GM12801 (cell line): ENCODE results near the gene GPT2.

Experiments used
- CTCF ChIP-seq: IDR thresholded peaks from one replicate; pipeline ENCODE4 v1.5.1; 2011; ENCODE audit warnings: control low read depth; ENCODE audit not compliant: insufficient read length; ENCODE audit errors: extremely low read depth

The GPT2 gene

GRCh38 chr16:46962629-46963028, 78.5 kb downstream of the GPT2 start:
- TF ChIP-seq CTCF, result no peak

GRCh38 chr16:46968063-46968435, 83.9 kb downstream of the GPT2 start:
- no peak for TF ChIP-seq CTCF

GRCh38 chr16:46970089-46970488, 85.9 kb downstream of the GPT2 start:
- no peak for TF ChIP-seq CTCF

- TF ChIP-seq CTCF, result no peak
These were observed 87.1 kb downstream of the GPT2 start for GRCh38 chr16:46971271-46971670.

GRCh38 chr16:46972429-46973206, 88.5 kb downstream of the GPT2 start:
- TF ChIP-seq CTCF, result no peak

GRCh38 chr16:46973207-46973995, 89.2 kb downstream of the GPT2 start, which contains the start of gene DNAJA2:
Gene DNAJA2 (minus strand): TSS chr16:46973674. CDS start chr16:46973572, 102 bp downstream.
- TF ChIP-seq CTCF, result no peak

GRCh38 chr16:46973996-46974324, 89.8 kb downstream of the GPT2 start:
- TF ChIP-seq CTCF, result no peak
